GM18907 (cell line): ENCODE measurements around the gene CHD6.

Experiments used
- ATAC-seq: cut with Tn5 transposase; IDR thresholded peaks from one replicate; pipeline ENCODE4 v1.9.1; 2021; ENCODE audit warnings: mild to moderate bottlenecking, moderate library complexity; ENCODE audit not compliant: unreplicated experiment

The CHD6 gene

DNA sequence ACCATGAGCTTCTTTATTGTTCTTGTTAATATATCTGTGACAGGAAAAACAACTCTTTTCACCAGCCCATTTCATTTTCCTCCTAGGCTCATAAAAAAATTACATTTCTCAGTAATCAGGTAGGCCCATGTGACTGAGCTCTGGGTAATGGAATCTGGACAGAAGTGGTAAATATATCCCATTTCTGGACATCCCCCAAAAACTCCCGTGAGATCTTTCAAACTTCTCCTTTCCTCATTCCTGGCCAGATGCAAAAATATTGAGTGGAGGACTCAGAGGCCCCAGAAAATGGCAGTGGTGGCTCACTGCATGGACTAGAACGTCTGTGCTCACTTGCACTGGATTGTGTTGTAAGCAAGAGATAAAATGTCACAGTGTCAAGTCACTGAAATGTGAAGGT is 3.8 kb upstream of the CHD6 start:
- ATAC-seq: no peak

- no peak for ATAC-seq
Observed at GRCh38 chr20:41621421-41621820, 3.2 kb upstream of the CHD6 start.

- no peak for ATAC-seq
Observed at GRCh38 chr20:41619360-41620100, 1.4 kb upstream of the CHD6 start.

DNA sequence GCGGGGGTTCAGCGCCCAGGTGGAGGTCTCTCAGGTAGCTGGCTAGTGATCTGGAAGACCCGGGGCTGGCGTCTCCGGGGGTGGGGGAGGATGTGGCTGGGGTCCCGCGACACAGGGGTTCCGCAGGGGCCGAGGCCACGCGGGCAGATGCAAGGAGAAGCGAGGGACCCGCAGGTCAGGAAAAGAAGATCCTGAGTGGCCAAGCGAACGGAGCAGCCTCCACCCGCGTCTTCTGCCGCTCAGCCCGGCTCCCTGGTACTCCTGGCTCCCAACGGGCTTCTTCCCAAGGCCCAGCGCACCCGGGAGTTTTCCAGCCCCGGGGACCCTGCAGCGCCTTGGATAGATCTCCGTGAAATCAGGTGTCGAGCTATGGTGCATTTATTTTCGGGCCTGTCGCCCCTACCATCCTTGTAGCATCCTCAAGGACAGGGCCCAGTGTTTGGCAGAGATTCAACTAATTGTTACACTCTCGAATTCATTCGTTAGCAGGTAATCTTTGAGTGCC is 682 bp upstream of the CHD6 start:
- ATAC-seq: no peak

DNA sequence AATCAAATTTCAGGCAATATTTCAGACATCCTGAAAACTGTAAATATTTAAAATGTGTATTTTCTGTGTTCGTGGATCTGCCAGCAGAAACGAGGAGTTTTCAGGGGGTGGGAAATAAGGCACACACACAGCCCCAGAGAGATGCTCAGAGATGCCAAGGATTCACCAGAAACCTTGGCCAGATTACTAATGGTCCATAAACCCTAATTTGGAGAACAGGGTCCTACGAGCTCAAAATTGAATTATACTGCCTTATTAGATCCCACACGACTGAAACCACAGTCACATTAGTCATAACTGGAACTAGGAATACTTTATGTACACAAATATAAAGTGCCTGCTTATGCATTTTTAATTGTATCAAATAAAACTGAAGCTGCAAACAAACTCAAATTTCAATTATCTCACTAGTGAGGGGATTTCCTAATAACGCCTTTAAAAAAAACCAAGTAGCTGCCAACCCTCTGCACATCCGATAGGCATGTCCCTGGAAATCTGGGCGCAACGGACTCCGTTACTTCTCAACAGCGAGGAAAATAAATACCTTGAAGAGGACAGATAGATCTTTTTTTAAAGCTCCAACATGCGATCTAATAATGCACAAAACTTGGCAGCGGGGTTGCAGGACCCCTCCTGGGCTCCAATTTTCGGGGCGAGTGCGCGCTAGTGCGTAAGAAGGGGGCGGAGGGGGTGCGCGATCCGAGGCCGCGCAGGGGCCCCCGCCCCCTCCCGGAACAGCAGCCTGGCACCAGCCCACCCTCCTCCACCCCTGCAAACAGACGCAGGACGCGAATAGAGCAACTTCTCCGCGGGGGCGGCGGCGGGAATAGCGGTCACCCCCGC is 897 bp downstream of the CHD6 start:
- ATAC-seq: peak; percentile 19

GRCh38 chr20:41616228-41616627 is 1.9 kb downstream of the CHD6 start:
- ATAC-seq: no peak

GRCh38 chr20:41615676-41616075 is 2.5 kb downstream of the CHD6 start:
- ATAC-seq: no peak

GRCh38 chr20:41615110-41615509 is 3.1 kb downstream of the CHD6 start:
- ATAC-seq: no peak

- no peak for ATAC-seq
Observed at GRCh38 chr20:41613321-41613720, 4.9 kb downstream of the CHD6 start.

DNA sequence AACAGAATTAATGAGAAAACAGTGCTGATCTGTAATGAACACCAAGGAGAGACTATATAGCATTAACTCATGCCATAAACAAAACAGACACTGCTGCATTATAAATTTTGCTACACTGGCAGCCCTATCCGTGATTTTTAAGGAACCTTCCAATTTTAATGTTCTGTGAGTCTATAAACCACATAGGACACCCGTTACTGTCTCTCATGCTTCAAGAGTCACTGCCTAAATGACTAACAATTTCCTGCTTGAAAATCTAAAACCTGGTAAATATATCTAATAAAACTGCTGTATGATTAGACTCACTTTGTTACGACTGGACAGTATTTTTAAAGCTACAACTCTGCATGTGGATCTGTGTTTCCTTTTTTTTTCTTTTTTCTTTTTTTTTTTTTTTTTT is 8.7 kb downstream of the CHD6 start:
- no peak for ATAC-seq

DNA sequence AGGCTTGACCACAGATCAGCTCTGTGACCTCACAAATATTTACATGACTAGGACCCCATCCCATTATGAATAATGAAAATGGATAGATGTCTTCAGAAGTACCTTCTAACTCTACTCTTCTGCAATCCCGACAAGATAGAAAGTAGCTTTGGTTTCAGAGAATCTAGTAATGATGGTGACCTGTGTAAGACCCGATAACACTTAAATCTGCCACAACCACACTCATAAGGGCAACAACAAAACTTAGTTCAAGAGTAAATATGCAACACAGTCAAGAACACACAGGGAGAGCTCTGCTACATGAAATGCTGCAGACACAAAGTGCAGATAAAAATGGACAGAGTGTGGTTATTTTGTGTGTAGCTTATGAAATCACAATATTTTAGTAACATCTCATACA is 9.6 kb downstream of the CHD6 start:
- no peak for ATAC-seq

DNA sequence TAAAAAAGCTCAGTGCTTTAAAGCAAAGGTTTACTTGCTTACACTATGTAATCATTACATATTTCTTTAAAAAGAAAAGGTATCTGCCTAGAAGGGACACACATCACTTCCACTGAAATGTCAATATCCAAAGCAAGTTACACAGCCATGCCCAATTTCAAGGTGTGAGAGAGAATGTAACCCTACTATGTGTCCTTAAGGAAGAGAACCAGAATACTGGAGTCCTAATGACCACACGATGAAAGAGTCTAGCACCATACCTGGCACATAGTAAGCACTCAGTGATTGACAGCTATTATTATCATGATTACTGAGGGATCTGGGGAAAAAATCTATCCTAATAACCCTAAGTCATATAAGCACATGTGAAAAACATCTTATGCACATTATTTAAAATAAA is 10.4 kb downstream of the CHD6 start:
- ATAC-seq: no peak

GRCh38 chr20:41604002-41604401 is 14.2 kb downstream of the CHD6 start:
- ATAC-seq: no peak

GRCh38 chr20:41601742-41602141 is 16.4 kb downstream of the CHD6 start:
- no peak for ATAC-seq

GRCh38 chr20:41600926-41601631 is 17.1 kb downstream of the CHD6 start:
- ATAC-seq: no peak

DNA sequence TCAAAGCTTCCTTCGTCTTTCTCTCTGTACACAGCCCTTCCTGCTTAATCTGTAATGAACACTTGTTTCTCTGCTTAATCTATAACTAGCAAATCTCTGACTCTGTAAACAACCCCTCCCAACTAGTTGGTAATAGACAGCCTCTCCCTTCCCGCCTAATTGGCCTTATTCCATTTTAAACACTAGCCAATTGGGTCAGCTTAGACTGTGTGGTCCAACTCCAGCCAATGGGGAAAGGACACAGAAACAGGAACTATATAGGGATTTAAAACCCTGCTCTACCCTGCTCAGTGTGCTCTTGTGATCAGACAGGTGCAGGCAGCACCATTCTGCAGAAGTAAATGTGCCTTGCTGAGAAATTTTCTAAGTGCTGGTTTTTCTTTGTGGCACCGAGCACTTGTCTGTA is 18.5 kb downstream of the CHD6 start:
- no peak for ATAC-seq

- ATAC-seq: no peak
Observed at GRCh38 chr20:41598719-41599118, 19.5 kb downstream of the CHD6 start.

- ATAC-seq: no peak
Observed at GRCh38 chr20:41594514-41595322, 23.5 kb downstream of the CHD6 start.

DNA sequence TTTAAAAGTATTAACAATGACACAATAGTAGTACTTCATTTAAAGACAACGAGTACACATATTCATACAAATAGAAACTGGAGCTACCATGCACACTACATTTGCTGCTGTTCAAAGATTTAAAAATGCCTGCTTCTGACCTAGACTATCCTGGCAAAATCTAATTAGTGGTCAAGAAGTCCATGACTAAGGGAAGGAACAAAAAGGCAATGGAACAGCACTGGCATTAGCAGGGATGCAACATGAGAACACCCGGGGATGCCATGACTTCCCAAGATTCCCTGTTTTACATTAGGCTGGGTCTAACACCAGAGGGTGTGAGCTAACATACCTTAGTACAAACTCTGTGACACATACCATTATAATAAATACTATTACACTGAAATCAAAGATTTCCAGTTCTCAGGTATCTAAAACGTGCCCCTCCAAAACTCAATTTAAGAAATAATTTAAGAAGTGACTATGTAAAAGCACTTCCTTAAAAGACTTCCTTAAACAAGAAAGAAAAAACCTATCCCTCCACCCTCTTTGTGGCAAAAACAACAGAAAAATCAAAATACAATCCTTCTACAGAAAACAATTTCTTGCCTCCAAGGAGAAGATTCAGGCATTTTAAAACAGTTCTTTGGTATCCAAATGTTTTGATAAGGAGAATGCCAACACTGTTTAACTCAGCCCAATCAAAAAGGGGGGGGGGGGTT is 25.5 kb downstream of the CHD6 start:
- ATAC-seq: no peak

- no peak for ATAC-seq
Observed at GRCh38 chr20:41587956-41588355, 30.2 kb downstream of the CHD6 start.
